H1 (cell line): Measurements from ENCODE around the gene CDK4. TPM values are rescaled to one million over a fixed set of nuclear protein-coding genes. Genes with fewer than 3 reads are reported as not detected.

Experiments used
- ATF2 ChIP-seq: IDR thresholded peaks from 2 replicates; pipeline ENCODE4 v1.6.1; 2012; ENCODE audit warnings: low read length, inconsistent platforms
- CBX8 ChIP-seq: fragments of 300-800, 300-1000 bp; sonication (generic); IDR thresholded peaks from 2 replicates; pipeline ENCODE4 v1.7.1; 2016; ENCODE audit warnings: low read depth, low read length, borderline replicate concordance
- CHD1 ChIP-seq: IDR thresholded peaks from 2 replicates; pipeline ENCODE4 v1.6.1; 2012; ENCODE audit warnings: low read depth, low read length, improper control_type of control experiment
- CHD2 ChIP-seq: IDR thresholded peaks from 2 replicates; pipeline ENCODE4 v1.6.1; 2012; ENCODE audit warnings: low read length, improper control_type of control experiment
- CTBP2 ChIP-seq: IDR thresholded peaks from 2 replicates; pipeline ENCODE4 v1.7.0; 2011; ENCODE audit warnings: borderline replicate concordance, mild to moderate bottlenecking, moderate library complexity, mixed read lengths, low read length; ENCODE audit not compliant: insufficient read depth, insufficient read length
- EP300 ChIP-seq, 2 experiments: IDR thresholded peaks; 1 replicate in 1 of 2; 2 replicates in 1 of 2; pipeline ENCODE4 v1.6.1; 2011 to 2012; ENCODE audit warnings: low read depth in 2 of 2, low read length in 2 of 2, mild to moderate bottlenecking in 2 of 2, borderline replicate concordance in 1 of 2, inconsistent platforms in 1 of 2, moderate library complexity in 1 of 2
- EZH2 ChIP-seq: fragments of 200-600 bp; sonication (generic); IDR thresholded peaks from 2 replicates; pipeline ENCODE4 v1.7.1; 2012; ENCODE audit warnings: low read depth, mild to moderate bottlenecking, moderate library complexity, low read length, inconsistent platforms; ENCODE audit not compliant: severe bottlenecking
- HDAC6 ChIP-seq: IDR thresholded peaks from one replicate; pipeline ENCODE4 v1.7.1; 2012; ENCODE audit warnings: low read depth, mild to moderate bottlenecking, inconsistent platforms, low read length, moderate library complexity
- KDM4A ChIP-seq: IDR thresholded peaks from one replicate; pipeline ENCODE4 v1.7.1; 2012; ENCODE audit warnings: low read depth, mild to moderate bottlenecking, moderate library complexity, low read length, inconsistent platforms; ENCODE audit not compliant: severe bottlenecking
- KDM5A ChIP-seq: fragments of 200-600 bp; IDR thresholded peaks from 2 replicates; pipeline ENCODE4 v1.7.1; 2012; ENCODE audit warnings: mild to moderate bottlenecking, low read length, inconsistent platforms, mixed read lengths
- MAX ChIP-seq: IDR thresholded peaks from 2 replicates; pipeline ENCODE4 v1.6.1; 2012; ENCODE audit warnings: inconsistent platforms
- NRF1 ChIP-seq: IDR thresholded peaks from 2 replicates; pipeline ENCODE4 v1.6.1; 2011; ENCODE audit warnings: mild to moderate bottlenecking, low read depth, low read length, improper control_type of control experiment
- PHF8 ChIP-seq: fragments of 200-600 bp; sonication (generic); conservative IDR thresholded peaks from 2 replicates; pipeline ENCODE4 v1.7.1; 2012; ENCODE audit warnings: low read depth, mild to moderate bottlenecking, inconsistent platforms, low read length, moderate library complexity
- POLR2A ChIP-seq, 2 experiments: IDR thresholded peaks; 1 replicate in 1 of 2; 2 replicates in 1 of 2; pipeline ENCODE4 v1.6.1; 2011; ENCODE audit warnings: low read depth in 2 of 2, low read length in 2 of 2, mild to moderate bottlenecking in 2 of 2; ENCODE audit errors: control extremely low read depth in 1 of 2
- RBBP5 ChIP-seq: IDR thresholded peaks from 2 replicates; pipeline ENCODE4 v1.7.1; 2012; ENCODE audit warnings: low read depth, mild to moderate bottlenecking, inconsistent platforms, low read length, moderate library complexity, borderline replicate concordance
- SIX5 ChIP-seq: IDR thresholded peaks from 2 replicates; pipeline ENCODE4 v1.6.1; 2011; ENCODE audit warnings: mild to moderate bottlenecking, low read depth, low read length
- SP1 ChIP-seq: IDR thresholded peaks from 2 replicates; pipeline ENCODE4 v1.6.1; 2011; ENCODE audit warnings: low read depth, low read length
- TEAD4 ChIP-seq: IDR thresholded peaks from 2 replicates; pipeline ENCODE4 v1.6.1; 2012; ENCODE audit warnings: low read depth, low read length, inconsistent platforms, mixed read lengths
- polyA plus RNA-seq, 7 experiments: library from polyadenylated mRNA; depleted of rRNA in 3 of 7; stranded (reverse) in 5 of 7; unstranded in 2 of 7; fragments of >200 nt in 5 of 7; fragments of 200-250 nt in 2 of 7; gene quantifications; 1 replicate in 5 of 7; 2 replicates in 1 of 7; 4 replicates in 1 of 7; pipeline versions ENCODE4 v1.2.1 to v1.2.3, GENCODE V29; 2011 to 2013; ENCODE audit warnings: missing spikeins in 2 of 7, mixed read lengths in 2 of 7
- total RNA-seq: library from RNA; stranded (reverse); fragmentation: NEBNext Ultra II Directional; extraction: Animal tissue kit (Norgen Biotek cat#: 25700); gene quantifications from 2 replicates; pipeline ENCODE4 v1.2.1, GENCODE V29; 2021

The CDK4 gene
- total and polyA plus RNA-seq, 2 of the 8 experiments (the other 6 are each of a cell fraction or from before 2014, with no cell fraction given), result 174 to 368 TPM

GRCh38 chr12:57754411-57755193, 2.5 kb upstream of the CDK4 start, which contains the start of gene MARCHF9 (continued):
- TF ChIP-seq ATF2 (no peak), TEAD4 (no peak), HDAC6 (no peak), CHD2 (no peak), KDM5A (no peak), PHF8 (no peak), SP1 (peak; percentile 9; the same call in 1 of the 2 replicates), KDM4A (peak; percentile 61), SIX5 (no peak), NRF1 (no peak), EZH2 (no peak), POLR2A (IDR thresholded peaks at IDR 0.05; ENCODE audit: control extremely low read depth in 1 of 2, low read depth in 2 of 2, low read length in 2 of 2) (no peak), MAX (peak; percentile 31; the same call in 1 of the 2 replicates), RBBP5 (0 out of 2 replicates have a peak, but pooled peaks have one; percentile 33), CTBP2 (peak; percentile 70), CBX8 (no peak), CHD1 (no peak), EP300 (IDR thresholded peaks at IDR 0.05; ENCODE audit: borderline replicate concordance in 1 of 2, low read depth in 2 of 2, low read length in 2 of 2) (no peak)
- TF ChIP-seq, all 59 proteins: peak for 12
